Esophagus muscularis mucosa (tissue), 4 donors: ENCODE data around the gene RAB41. TPM values are rescaled to one million over a fixed set of nuclear protein-coding genes. Genes with fewer than 3 reads are reported as not detected.

Source experiments
- DNase-seq: peaks from one replicate; pipeline ENCODE4 v3.0.0-alpha.2; 2017; ENCODE audit errors: extremely low spot score
- H3K27ac ChIP-seq, 4 donors: fragments of 200-600 bp; sonication (generic); replicated peaks in 1 of 4; 1 replicate in 3 of 4; 2 replicates in 1 of 4; pipeline ENCODE4 v1.5.1; 2016 to 2019; ENCODE audit warnings: mild to moderate bottlenecking in 1 of 4
- H3K27me3 ChIP-seq, 4 donors: fragments of 200-600 bp; sonication (generic); one replicate each; pipeline versions ENCODE4 v1.5.1 to v1.6.0; 2016 to 2019
- H3K36me3 ChIP-seq, 4 donors: fragments of 200-600 bp; sonication (generic); one replicate each; pipeline ENCODE4 v1.5.1; 2016 to 2019
- H3K4me1 ChIP-seq, 4 donors: fragments of 200-600 bp; sonication (generic); one replicate each; pipeline ENCODE4 v1.5.1; 2016 to 2019
- H3K4me3 ChIP-seq, 4 donors: fragments of 200-600 bp; sonication (generic); 1 replicate in 2 of 4; 2 replicates in 2 of 4; pipeline ENCODE4 v1.5.1; 2016 to 2019; ENCODE audit warnings: mild to moderate bottlenecking in 4 of 4, moderate library complexity in 1 of 4
- H3K9me3 ChIP-seq, 4 donors: fragments of 200-600 bp; sonication (generic); 1 replicate in 3 of 4; 2 replicates in 1 of 4; pipeline ENCODE4 v1.5.1; 2016 to 2019
- EP300 ChIP-seq: sonication (generic); formaldehyde crosslinking; IDR thresholded peaks from one replicate; pipeline ENCODE4 v1.6.1; 2017; ENCODE audit warnings: antibody characterized with exemption
- POLR2A ChIP-seq: fragments of 450-650 bp; IDR thresholded peaks from one replicate; pipeline ENCODE4 v1.6.1; 2017; ENCODE audit warnings: antibody characterized with exemption, moderate library complexity, mild to moderate bottlenecking, low read depth
- POLR2AphosphoS5 ChIP-seq, 2 donors: sonication (generic); formaldehyde crosslinking; IDR thresholded peaks; one replicate each; pipeline ENCODE4 v1.6.1; 2017; ENCODE audit warnings: antibody characterized with exemption in 2 of 2
- WGBS: methylation state at CpG from one replicate; pipeline ENCODE4 v1.1.5; 2018; 5-methylcytosine and 5-hydroxymethylcytosine counted together
- intact Hi-C: fragments of 100-400 bp; cut with DNase I; formaldehyde crosslinking; loops from one replicate; pipeline ENCODE4 v1.15.1; 2023
- total RNA-seq, 4 donors: library from RNA; depleted of rRNA; stranded (reverse); fragments of >200 nt; gene quantifications; one replicate each; pipeline versions ENCODE4 v1.1.0 to v1.2.1, GENCODE V29; 2016
- TF ChIP-seq, protein P1 (sequence below), 3 experiments: fragments of 200-600 bp in 2 of 3; fragments of 450-650 bp in 1 of 3; sonication (generic) in 2 of 3; IDR thresholded peaks; one replicate each; pipeline ENCODE4 v1.5.1; 2017 to 2019; ENCODE audit warnings: antibody characterized with exemption in 3 of 3, mild to moderate bottlenecking in 2 of 3, moderate library complexity in 1 of 3

RAB41 gene
- total RNA-seq, 4 donors from 2014 or later, result not detected

- no peak overlapping the region for H3K4me3 ChIP-seq
- H3K9me3 ChIP-seq, result no peaks in the 10 kb centered on the region
- no peak for DNase-seq
- H3K27me3 ChIP-seq, result no peaks in the 10 kb centered on the region
- WGBS, result 86% methylated on average over 3 of the region's 3 CpGs
- TF ChIP-seq, protein P1, sequence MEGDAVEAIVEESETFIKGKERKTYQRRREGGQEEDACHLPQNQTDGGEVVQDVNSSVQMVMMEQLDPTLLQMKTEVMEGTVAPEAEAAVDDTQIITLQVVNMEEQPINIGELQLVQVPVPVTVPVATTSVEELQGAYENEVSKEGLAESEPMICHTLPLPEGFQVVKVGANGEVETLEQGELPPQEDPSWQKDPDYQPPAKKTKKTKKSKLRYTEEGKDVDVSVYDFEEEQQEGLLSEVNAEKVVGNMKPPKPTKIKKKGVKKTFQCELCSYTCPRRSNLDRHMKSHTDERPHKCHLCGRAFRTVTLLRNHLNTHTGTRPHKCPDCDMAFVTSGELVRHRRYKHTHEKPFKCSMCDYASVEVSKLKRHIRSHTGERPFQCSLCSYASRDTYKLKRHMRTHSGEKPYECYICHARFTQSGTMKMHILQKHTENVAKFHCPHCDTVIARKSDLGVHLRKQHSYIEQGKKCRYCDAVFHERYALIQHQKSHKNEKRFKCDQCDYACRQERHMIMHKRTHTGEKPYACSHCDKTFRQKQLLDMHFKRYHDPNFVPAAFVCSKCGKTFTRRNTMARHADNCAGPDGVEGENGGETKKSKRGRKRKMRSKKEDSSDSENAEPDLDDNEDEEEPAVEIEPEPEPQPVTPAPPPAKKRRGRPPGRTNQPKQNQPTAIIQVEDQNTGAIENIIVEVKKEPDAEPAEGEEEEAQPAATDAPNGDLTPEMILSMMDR (IDR thresholded peaks at IDR 0.05), result no peak
- no peak for TF ChIP-seq POLR2A
- no peak for TF ChIP-seq EP300
- TF ChIP-seq POLR2AphosphoS5 (IDR thresholded peaks at IDR 0.05), result no peak
- no peaks in the 10 kb centered on the region for H3K4me1 ChIP-seq
- H3K27ac ChIP-seq, result no peak overlapping the region
- no peaks in the 10 kb centered on the region for H3K36me3 ChIP-seq
- intact Hi-C loops, result no loop called here
Observed at GRCh38 chrX:70254909-70255308, 27.1 kb upstream of the RAB41 start.

GRCh38 chrX:70255452-70255851 lies 26.5 kb upstream of the RAB41 start:
- intact Hi-C loops, result no loop called here
- H3K36me3 ChIP-seq, result no peaks in the 10 kb centered on the region
- 76% methylated on average over 2 of the region's 2 CpGs for WGBS
- no peaks in the 10 kb centered on the region for H3K9me3 ChIP-seq
- TF ChIP-seq EP300, result no peak
- no peak for TF ChIP-seq POLR2AphosphoS5 (IDR thresholded peaks at IDR 0.05)
- no peak for TF ChIP-seq POLR2A
- TF ChIP-seq, protein P1 (IDR thresholded peaks at IDR 0.05), result no peak
- no peaks in the 10 kb centered on the region for H3K4me1 ChIP-seq
- H3K27me3 ChIP-seq, result no peaks in the 10 kb centered on the region
- H3K27ac ChIP-seq, result no peak overlapping the region
- DNase-seq, result no peak
- H3K4me3 ChIP-seq, result no peak overlapping the region

- H3K27me3 ChIP-seq, result no peaks in the 10 kb centered on the region
- WGBS, result 64% methylated on average over 3 of the region's 5 CpGs
- intact Hi-C loops, result no loop called here
- H3K4me3 ChIP-seq, result no peak overlapping the region
- H3K4me1 ChIP-seq, result no peaks in the 10 kb centered on the region
- H3K27ac ChIP-seq, result no peak overlapping the region
- DNase-seq, result no peak
- H3K36me3 ChIP-seq, result no peaks in the 10 kb centered on the region
- TF ChIP-seq POLR2AphosphoS5 (IDR thresholded peaks at IDR 0.05) (no peak), POLR2A (no peak), EP300 (no peak)
- TF ChIP-seq, protein P1 (IDR thresholded peaks at IDR 0.05), result no peak
- H3K9me3 ChIP-seq, result no peaks in the 10 kb centered on the region
Observed at GRCh38 chrX:70257423-70258288, 24.3 kb upstream of the RAB41 start.

DNA sequence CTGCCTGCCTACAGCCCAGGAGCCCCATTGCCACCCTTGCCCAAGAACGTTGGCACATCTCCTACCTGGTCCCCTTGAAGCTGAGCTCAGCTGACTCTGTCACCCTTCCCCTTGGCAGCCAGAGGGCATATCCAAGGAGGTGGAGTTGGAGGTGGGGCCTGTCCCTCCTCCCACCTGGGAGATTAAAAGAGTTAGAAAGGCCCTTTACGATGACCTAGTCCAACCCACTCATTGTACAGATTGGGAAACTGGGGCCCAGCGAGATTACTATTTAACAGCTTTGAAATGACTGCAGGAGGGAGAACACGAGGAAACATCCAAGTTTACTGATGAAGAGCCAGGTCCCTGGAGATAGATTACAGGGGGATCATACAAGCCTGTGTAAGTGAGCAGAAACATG lies 21.9 kb upstream of the RAB41 start, which contains the start of gene P2RY4:
Gene P2RY4 (minus strand): TSS at position 101 of the 400 bp plus-strand sequence. CDS start 580 bp downstream, outside the sequence.
- intact Hi-C loops, result no loop called here
- WGBS, result 62% methylated on average over 4 of the region's 4 CpGs

More for the DNA sequence above, 21.9 kb upstream of the RAB41 start, which contains the start of gene P2RY4:
- no peaks in the 10 kb centered on the region for H3K36me3 ChIP-seq
- DNase-seq, result no peak
- H3K27ac ChIP-seq, result no peak within 1 kb of the TSS
- H3K9me3 ChIP-seq, result no peaks in the 10 kb centered on the region
- H3K4me3 ChIP-seq, result no peak within 1 kb of the TSS
- H3K4me1 ChIP-seq, result no peaks in the 10 kb centered on the region
- no peaks in the 10 kb centered on the region for H3K27me3 ChIP-seq
- TF ChIP-seq EP300, result no peak
- TF ChIP-seq POLR2A, result no peak
- no peak for TF ChIP-seq POLR2AphosphoS5 (IDR thresholded peaks at IDR 0.05)
- TF ChIP-seq, protein P1 (IDR thresholded peaks at IDR 0.05), result no peak
